HG02588 (cell line): ENCODE data around the gene STAC3.
"Not testable (repeated sequence)": the region's sequence is repeated elsewhere in the genome, so short reads cannot be mapped to it uniquely, and the experiment has no call there.

Experiments
- ATAC-seq: cut with Tn5 transposase; IDR thresholded peaks from one replicate; pipeline ENCODE4 v1.9.1; 2021; ENCODE audit warnings: mild to moderate bottlenecking, moderate library complexity; ENCODE audit not compliant: unreplicated experiment

STAC3 gene

DNA sequence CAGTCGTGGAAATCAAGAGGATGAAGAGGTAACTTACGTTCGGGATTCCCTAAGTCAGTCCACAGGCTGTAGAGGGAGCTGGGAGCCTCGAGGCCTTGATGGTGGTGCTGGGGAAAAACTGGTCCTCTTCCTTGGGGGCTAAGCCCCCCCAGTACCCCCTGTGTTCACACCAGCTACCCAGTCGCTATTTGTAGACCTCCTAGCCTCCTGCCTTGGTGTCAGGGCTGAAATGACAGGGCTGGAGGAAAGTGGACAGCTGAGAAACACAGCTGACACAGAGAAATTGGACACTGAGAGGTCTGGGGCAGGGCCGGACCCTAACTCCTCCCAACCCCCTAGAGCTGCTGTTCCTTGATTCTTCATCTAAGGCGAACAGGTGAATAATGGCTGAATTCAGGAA lies at the start of gene STAC3:
Gene STAC3 (minus strand): TSS at position 232 of the 400 bp plus-strand sequence. CDS start 1,551 bp downstream, outside the sequence.
- no peak for ATAC-seq

DNA sequence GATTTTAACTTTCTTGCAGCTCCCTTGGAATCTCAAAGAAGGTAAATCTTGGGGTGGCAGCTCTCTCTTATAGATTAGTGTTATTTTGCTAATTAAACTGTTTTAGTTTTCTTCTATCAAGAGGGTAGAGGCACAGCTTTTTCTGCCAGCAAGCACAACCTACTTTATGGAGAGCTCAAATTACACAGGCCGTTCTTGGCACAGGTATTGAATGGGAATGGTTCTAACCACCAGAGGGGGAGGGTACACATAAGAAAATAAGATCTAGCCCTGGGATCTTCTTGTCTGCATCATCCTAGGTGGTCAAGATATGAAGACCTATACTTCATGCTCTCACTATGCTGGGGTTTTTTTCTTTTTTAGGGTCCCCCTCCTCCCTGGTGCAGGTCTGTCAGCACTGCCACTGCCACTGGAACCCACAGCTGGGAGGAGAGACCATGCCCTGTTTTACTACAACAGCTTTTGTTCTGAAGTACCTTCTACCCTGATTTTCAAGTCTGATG lies 48.6 kb upstream of the STAC3 start:
- ATAC-seq = no peak

DNA sequence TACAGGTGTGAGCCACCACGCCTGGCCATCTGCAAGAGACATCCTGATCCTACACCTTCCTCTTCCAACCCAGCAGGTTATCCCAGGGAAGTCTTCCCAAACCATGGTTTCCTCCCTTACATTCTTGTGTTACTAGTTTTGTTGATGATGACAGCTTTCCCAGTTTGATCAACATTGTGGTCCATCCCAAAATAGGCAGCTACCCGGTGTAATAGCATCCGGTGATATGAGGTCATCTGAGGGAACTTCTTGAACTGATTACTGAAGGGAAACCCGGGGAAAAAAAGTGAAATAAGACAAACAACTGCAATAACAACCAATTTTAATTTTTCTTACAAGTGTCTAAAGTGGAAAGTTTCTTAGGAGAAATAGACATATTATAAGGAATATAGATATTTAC lies 45.3 kb upstream of the STAC3 start:
- no peak for ATAC-seq

DNA sequence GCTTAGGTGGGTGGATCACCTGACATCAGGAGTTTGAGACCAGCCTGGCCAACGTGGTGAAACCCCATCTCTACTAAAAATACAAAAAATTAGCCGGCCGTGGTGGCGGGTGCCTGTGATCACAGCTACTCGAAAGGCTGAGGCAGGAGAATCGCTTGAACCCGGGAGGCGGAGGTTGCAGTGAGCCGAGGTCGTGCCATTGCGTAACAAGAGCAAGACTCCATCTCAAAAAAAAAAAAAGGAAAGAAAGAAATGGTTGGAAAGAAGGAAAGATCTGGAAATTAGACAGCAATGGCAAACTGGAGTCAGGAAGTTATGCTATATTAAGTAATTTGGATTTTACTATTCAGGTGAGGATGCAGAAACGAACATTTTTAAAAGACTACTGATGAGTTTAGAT lies 31.1 kb upstream of the STAC3 start:
- ATAC-seq = not testable (repeated sequence)

DNA sequence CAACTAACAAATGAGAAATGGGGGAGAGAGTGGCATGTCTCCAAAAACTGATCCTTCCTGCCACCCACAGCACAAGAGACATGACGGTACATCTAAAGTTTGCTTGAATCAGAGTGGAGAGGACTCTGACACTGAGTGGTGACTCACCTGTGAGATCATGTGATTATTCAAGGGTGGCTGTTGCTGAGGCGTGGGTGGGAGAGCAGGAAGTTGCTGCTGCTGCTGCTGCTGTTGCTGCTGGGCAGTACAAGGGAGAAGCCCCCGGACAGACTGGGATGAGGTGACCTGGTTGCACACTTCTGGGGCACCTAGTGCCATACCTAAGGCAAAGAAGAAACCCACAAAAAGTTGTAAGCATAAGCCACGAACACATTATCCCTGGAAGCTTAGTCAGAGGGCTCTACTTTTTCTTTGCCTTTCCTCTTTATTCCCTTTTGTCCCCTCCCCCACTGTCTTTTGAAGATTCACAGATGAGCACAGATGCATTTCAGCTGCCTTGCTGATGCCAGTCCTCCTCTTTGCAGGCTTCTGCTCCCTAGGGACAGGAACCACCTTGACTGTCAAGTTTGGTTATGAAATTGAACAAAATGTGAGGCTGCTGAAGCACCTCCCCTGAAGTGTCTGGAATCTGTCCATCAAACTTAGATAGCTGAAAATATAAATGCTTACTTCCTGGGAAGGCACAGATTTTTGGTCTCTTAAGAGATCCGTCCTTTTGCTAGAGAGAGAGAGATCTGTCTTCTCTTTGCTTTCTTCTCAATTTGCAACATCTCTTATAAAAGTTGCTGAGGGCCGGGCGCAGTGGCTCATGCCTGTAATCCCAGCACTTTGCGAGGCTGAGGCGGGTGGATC lies 29.4 kb upstream of the STAC3 start:
- ATAC-seq = peak; percentile 94

DNA sequence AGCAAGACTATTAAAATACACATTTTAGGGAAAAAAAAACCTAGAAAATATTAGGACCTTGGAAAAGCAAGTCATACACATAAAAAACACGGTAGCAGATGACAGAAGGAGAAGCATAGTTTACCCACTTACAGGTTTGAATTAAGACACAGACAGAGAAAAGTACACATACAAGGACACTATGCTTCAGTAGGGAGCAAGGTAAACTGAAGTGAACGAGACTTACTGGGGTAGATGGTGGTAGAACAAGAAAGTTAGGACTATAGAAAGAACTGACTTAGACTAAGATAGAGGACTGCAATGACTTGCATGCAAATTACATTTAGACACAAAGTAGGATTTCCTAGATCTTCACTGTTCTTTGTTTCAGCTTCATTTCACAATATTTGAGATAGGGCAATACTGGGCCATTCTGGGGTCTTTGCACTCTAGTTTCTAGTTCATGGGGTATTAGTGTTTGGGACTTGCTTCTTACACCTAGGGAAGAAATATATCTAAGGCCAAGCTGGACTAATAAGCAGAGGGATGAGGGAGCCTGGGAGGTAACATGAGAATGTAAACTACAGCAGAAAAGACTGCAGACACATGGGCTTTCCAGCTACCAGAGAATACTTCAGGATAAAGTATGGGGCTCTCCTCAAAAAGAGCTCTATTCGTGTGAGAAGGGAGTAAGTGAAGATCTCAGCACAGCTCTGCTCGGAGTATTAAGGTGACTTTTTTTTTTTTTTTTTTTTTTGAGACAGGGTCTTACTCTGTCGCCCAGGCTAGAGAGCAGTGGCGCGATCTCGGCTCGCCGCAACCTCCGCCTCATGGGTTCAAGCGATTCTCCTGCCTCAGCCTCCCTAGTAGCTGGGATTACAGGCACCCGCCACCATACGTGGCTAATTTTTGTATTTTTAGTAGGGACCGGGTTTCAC lies 27.7 kb upstream of the STAC3 start:
- ATAC-seq = no peak

DNA sequence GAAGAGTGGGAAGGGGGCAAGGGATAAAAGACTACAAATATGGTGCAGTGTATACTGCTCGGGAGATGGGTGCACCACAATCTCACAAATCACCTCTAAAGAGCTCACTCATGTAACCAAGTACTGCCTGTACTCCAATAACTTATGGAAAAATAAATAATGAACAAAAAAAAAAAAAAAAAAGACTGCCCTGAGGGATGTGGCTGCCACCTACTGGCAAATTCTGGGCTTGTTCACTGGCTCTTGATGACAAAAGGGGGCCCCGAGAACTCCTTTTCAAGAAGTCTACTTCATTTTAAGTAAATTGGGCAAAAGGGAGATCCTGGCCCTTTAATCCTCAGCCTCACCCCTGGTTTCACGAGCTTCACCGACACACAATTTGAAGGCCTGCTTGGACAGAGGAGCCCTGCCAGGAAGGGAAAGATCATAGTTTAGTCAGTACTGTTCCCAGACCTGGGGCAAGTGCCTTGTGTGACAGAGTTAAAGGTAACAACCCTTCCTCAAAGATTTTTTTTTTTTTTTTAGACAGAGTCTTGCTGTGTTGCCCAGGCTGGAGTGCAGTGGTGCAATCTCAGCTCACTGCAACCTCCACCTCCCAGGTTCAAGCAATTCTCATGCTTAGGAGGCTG lies 26.1 kb upstream of the STAC3 start:
- ATAC-seq = no peak

DNA sequence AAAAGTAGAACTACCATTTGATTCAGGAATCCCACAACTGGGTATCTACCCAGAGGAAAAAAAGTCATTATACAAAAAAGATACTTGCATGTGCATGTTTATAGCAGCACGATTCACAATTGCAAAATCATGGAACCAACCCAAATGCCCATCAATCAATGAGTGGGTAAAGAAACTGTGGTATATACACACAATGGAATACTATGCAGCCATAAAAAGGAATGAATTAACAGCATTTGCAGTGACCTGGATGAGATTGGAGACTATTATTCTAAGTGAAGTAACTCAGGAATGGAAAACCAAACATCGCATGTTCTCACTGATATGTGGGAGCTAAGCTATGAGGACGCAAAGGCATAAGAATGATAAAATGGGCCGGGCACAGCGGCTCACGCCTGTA lies 25.2 kb upstream of the STAC3 start:
- ATAC-seq = not testable (repeated sequence)

DNA sequence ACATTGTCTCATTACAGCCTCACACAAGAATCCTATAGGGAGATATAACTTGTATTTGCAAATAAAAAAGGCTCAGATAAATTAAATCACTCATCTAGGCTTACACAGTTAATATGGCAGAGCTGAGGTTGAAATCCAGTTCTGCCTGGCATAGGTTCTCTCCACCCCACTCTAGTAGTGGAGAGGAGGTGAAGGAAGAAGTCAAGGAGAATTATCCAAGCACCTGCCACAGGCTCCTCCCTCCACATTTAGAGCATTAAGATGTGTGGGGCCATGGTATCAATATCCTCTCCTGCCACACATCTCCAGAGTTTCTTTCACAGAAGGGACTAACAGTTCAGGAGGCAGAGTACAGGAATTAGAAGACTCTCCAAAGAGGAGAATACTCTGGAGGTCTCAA lies 22.5 kb upstream of the STAC3 start:
- ATAC-seq = no peak

DNA sequence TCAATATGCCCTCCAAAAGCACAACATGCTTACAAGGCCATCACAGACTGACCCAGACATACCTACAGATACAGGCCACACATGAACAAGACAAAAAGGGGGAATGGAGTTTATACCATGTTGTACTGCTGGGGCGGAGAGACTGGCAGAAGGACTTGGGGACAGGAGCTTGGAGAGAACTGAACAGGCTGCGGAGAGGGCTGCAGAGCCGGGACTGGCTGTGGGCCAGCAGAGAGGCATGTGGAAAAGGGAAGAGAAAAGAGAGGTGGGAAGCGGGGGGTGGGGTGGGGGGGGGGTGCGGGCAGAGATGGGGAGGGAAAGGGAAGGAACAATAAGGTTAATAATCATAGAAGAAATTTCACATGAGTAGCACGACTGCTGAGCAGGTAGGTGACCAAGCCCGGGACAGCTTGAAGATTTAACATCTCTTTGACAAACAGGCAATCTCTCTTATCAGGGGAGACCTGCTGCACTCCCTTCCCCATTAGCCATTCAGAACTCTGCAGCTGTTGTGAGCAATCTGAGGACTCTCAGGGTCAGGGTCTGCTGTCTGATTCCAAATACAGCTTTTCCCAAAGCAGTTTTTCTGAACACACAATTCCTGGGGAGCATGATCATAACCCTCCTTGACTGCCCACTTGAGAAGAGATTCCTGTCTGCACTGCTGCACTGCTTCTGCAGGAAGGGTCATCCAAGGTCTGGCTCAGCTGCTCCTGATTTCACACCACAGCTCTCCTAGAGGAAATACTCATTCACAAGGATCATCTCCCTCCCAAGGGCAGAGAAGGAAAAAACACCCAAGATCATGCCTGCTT lies 21.6 kb upstream of the STAC3 start:
- ATAC-seq = no peak

DNA sequence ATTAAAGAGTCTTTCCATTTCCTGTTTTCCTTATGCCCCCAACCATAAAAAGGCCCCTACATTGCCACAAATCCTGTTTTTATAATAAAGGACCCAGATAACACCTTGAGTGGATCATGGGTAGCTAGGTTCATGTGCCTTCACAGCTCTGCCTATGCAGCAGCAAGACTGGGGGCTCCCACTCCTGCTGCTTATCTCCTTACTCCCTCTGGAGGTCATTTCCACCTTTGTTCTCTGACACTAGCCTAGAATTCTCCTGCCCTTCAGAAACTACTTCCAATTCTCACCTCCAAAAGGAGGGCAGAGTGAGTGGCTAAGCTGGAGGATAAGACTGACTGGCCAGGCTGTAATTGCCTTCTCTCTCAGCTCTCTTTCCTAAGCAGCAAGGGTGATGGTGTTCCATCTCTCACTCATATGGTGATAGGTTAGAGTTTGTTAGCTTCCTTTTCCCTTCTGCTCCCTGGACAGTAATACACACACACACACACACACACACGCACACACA lies 20.0 kb upstream of the STAC3 start:
- ATAC-seq = no peak

DNA sequence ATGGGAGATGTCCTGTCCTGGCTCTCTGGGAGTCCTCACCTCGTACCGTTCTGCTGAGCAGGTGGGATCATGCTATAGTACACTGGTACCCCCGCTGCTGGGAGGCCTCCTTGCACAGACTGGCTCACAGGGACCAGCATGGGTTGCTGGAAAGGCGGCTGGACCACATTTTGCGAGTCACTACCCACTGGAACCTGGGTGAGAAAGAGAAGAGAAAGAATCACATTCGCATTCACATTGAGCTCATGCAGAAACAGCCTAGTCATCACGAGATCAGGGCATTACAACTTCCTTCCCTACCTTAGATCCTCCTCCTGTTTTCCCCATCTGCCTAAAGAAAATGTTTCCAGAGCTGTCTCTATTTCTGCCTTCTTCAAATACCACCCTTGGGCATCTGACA lies 17.3 kb upstream of the STAC3 start:
- ATAC-seq = no peak

DNA sequence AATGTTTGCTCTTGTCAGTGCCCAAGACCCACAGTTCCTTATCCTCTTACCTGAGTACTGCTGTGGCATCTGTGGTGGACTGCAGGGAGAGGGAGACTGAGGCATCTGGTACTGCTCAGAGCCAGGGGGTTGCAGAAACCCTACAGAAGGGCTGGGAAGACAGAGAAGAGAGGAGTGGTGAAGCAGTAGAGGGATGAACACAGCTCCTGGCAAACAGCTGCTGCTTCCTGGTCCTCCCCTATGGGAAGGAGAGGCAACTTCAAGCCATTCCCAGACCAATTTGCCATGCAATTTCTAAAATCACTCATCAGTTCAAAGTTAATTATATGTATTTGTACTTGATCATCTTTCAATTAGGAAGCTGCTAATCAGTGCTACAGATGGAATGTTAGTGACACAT lies 15.7 kb upstream of the STAC3 start:
- ATAC-seq = no peak

DNA sequence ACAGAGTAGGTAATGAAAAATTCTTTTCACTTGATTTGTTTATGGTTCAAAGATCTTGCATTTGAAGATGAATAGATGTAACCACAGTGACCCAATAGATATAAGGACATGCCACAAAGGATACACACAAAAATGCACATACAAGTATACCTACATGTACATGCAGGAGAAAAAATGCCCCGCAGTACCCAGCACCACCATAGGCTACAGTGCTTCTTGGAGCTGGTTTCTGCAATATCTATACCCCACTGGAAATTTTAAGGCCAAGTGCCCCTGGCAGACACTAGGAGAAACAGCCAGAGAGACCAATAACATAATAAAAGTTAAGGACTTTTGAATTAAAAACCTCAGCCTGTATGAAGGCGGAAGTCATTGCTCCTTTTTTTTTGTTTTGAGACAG lies 12.1 kb upstream of the STAC3 start:
- no peak for ATAC-seq

DNA sequence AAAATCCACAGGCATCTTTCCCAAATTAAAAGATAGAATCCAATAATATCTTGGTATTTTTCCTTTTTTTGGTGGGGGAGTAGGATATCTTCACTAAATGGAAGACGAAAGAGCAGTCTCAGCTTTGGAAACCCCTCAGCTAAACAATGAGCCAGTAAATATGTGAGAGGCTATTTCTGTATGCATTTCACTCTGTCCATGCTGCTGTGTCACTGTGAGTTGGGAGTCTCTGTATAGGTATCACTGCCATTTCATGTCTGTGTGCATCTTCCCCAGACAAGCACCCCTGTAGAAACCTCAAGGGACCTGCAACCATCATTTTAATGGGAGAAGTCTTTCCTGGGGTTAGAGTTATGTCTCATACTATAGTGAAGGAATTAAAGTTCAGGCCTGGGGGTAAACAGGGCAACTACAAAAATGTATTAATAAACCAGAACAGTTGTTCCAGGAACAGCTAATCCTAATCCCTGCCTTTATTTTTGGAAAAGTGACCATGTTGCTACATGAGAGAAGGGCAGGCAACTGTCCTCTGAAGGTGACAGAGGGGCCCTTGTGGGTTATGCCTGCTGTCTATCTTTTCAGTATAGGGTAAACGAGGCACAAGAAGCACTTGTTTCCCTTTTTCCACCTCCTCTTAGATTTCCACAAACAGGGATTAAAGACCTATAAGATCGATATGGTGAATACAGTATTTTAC lies 11.3 kb upstream of the STAC3 start:
- no peak for ATAC-seq

DNA sequence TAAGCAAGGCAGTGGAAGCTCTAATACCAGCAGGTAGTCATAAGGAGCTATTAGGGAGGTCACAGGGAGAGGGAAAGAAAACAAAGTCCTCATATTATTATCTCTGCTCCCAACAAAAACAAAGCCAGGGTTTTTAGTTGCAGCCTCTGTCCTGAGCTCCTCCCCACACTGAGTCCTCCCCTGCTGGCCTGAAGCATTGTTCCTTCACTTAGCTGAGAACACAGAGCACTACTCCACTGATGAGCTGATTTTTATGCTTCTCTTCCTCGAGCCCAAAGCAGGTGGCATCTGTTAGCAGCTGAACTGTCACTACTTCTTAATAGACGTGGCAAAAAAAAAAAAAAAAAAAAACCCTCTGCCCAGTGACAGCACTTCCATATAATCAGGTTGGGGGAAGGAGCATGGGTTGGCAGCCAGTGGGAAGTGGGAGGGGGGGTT lies 10.5 kb upstream of the STAC3 start:
- ATAC-seq = no peak

DNA sequence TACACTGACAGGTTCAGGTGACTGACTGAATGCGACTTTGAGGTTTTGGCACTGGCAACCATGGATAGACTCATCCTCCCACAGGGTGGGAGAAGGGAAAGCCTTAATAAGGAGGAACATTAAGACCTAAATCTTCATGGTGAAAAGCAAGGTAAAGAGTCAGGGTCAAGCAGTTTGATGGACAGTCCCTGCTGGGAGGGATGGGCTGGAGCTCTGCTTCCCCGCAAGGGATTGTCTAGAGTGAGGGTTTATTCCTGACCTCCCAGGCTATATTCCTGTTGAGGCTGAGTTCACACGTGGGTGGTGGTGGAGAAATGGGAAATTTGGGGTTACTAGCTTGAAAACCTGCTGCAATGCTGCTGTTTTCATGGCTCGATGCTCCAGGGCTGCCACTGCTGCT lies 9.4 kb upstream of the STAC3 start:
- no peak for ATAC-seq

DNA sequence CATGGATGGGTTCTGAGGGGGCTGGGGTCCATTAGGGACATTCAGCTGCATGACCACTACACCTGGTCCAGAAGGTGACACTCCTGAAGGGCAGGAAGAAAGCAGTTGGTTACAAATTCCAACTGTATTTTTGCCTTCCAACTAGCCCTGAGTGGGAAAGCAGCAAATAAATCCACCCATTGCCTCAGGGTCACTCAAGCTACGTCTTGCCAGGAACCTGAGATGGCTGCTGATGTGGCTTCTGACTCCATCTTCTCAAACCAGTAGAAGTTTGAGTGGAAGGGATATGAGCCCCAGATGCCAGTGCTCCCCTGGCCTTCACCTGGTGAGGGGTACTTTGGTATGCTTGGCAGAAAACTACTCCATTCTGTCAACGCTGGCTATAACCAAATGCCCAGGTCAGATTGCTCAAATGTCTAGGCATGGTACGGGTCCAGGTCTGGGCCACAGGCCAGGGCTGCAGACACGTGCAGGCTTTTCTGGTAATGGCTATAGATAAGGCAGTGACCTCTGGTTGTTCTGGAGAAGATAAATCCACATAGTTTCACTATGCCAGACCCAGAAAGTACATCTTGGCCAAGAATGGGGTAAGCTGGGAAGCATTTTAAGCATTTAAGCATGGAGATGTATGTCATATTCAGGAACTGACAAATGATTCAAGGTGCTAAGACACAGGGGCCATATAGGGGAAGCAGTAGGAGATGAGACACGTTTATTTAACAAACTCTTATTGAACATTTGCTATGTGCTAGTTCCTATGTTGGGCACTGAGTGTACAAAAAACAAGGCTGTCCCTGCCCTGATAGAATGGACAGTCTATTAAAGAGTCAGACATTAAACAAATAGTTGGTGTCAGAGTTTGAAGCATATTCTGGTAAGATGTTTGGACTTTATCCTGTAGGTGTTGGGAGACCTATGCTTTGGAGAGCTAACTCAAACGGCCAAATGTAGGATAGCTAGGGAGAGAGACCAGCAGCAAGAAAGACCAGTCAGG lies 8.3 kb upstream of the STAC3 start:
- ATAC-seq = no peak
